ENCODE data around the gene TMEM134. TPM values are rescaled to one million over a fixed set of nuclear protein-coding genes. Genes with fewer than 3 reads are reported as not detected.
A peak's percentile ranks its signal among the peaks of the same experiment; 100 is the strongest.
"Not testable (repeated sequence)": the region's sequence is repeated elsewhere in the genome, so short reads cannot be mapped to it uniquely, and the experiment has no call there.

Gene TMEM134
- polyA plus RNA-seq, 1 donor from 2014 or later, result 272 TPM

- Mint-ChIP-seq H3K4me1 (peaks cover 36 to 46% (median 41%) of the 10 kb centered on the region in 3 donors), H3K4me3 (peak overlapping the region; percentile 92 to 98 (median 98)), H3K27me3 (no peaks in the 10 kb centered on the region), H3K36me3 (peaks cover 4% of the 10 kb centered on the region), H3K9me3 (no peaks in the 10 kb centered on the region), H3K27ac (peak overlapping the region; percentile 91 to 100 (median 94))
These were observed 15.0 kb upstream of the TMEM134 start for GRCh38 chr11:67483831-67484665.

- H3K27ac Mint-ChIP-seq, result peak within 1 kb of the TSS; percentile 91 to 100 (median 97)
- H3K4me1 Mint-ChIP-seq, result peaks cover 36 to 46% (median 41%) of the 10 kb centered on the region in 3 donors
- no peaks in the 10 kb centered on the region for H3K27me3 Mint-ChIP-seq
- no peaks in the 10 kb centered on the region for H3K9me3 Mint-ChIP-seq
- peak within 1 kb of the TSS; percentile 92 to 98 (median 98) for H3K4me3 Mint-ChIP-seq
- H3K36me3 Mint-ChIP-seq, result peaks cover 4% of the 10 kb centered on the region
These were observed 14.1 kb upstream of the TMEM134 start, which contains the start of gene AIP for GRCh38 chr11:67482827-67483798. Gene AIP, plus strand, starts transcription at chr11:67483026. Its CDS starts 133 bp downstream, at chr11:67483159.

GRCh38 chr11:67482275-67482826, 13.3 kb upstream of the TMEM134 start:
- Mint-ChIP-seq H3K4me3 (peak overlapping the region; percentile 92 to 98 (median 98)), H3K36me3 (peaks cover 2% of the 10 kb centered on the region), H3K4me1 (peaks cover 35 to 38% (median 36%) of the 10 kb centered on the region in 3 donors), H3K27me3 (no peaks in the 10 kb centered on the region), H3K9me3 (no peaks in the 10 kb centered on the region), H3K27ac (peak overlapping the region; percentile 91 to 100 (median 97))

- H3K27ac Mint-ChIP-seq, H3K27me3 Mint-ChIP-seq, H3K4me1 Mint-ChIP-seq, H3K36me3 Mint-ChIP-seq, H3K4me3 Mint-ChIP-seq, H3K9me3 Mint-ChIP-seq: not testable (repeated sequence)
These were observed 8.4 kb upstream of the TMEM134 start for GRCh38 chr11:67477344-67478050.

- H3K9me3 Mint-ChIP-seq, H3K27me3 Mint-ChIP-seq, H3K4me3 Mint-ChIP-seq: not testable (repeated sequence)
These were observed 7.6 kb upstream of the TMEM134 start for GRCh38 chr11:67476692-67477091.

GRCh38 chr11:67472882-67473281, 3.8 kb upstream of the TMEM134 start:
- Mint-ChIP-seq H3K4me3 (peak overlapping the region in 2 of 4 donors; percentile 7 to 68), H3K4me1 (peaks cover 0 to 11% (median 4%) of the 10 kb centered on the region in 3 donors), H3K36me3 (no peaks in the 10 kb centered on the region), H3K27ac (peak overlapping the region in 1 of 3 donors; percentile 58), H3K27me3 (no peaks in the 10 kb centered on the region), H3K9me3 (no peaks in the 10 kb centered on the region)

More at GRCh38 chr11:67476692-67477091, 7.6 kb upstream of the TMEM134 start:
- not testable (repeated sequence) for H3K4me1 Mint-ChIP-seq, H3K27ac Mint-ChIP-seq, H3K36me3 Mint-ChIP-seq

GRCh38 chr11:67470337-67471002, 1.4 kb upstream of the TMEM134 start:
- Mint-ChIP-seq H3K27me3 (no peaks in the 10 kb centered on the region), H3K4me1 (peaks cover under 1 to 16% (median 8%) of the 10 kb centered on the region in 3 donors), H3K27ac (peak overlapping the region in 1 of 3 donors; percentile 56), H3K9me3 (no peaks in the 10 kb centered on the region), H3K36me3 (no peaks in the 10 kb centered on the region), H3K4me3 (peak overlapping the region in 3 of 4 donors; percentile 38 to 85 (median 83))

GRCh38 chr11:67469508-67469811, 409 bp upstream of the TMEM134 start:
- Mint-ChIP-seq H3K27me3 (no peaks in the 10 kb centered on the region), H3K36me3 (no peaks in the 10 kb centered on the region), H3K9me3 (no peaks in the 10 kb centered on the region), H3K4me3 (peak overlapping the region; percentile 82 to 96 (median 84)), H3K4me1 (peaks cover 9 to 20% (median 15%) of the 10 kb centered on the region in 3 donors), H3K27ac (peak overlapping the region in 2 of 3 donors; percentile 56 to 93)

- Mint-ChIP-seq H3K4me1 (peaks cover 12 to 24% (median 19%) of the 10 kb centered on the region in 3 donors), H3K27me3 (no peaks in the 10 kb centered on the region), H3K9me3 (no peaks in the 10 kb centered on the region), H3K27ac (peak overlapping the region; percentile 53 to 89 (median 56)), H3K36me3 (no peaks in the 10 kb centered on the region), H3K4me3 (peak overlapping the region; percentile 83 to 98 (median 93))
These were observed 644 bp downstream of the TMEM134 start for GRCh38 chr11:67468456-67468758.

- Mint-ChIP-seq H3K27ac (peak overlapping the region; percentile 56 to 91 (median 89)), H3K4me1 (peaks cover 12 to 26% (median 19%) of the 10 kb centered on the region in 3 donors), H3K36me3 (no peaks in the 10 kb centered on the region), H3K9me3 (no peaks in the 10 kb centered on the region), H3K27me3 (no peaks in the 10 kb centered on the region), H3K4me3 (peak overlapping the region; percentile 83 to 98 (median 93))
These were observed 995 bp downstream of the TMEM134 start for GRCh38 chr11:67468056-67468455.

GRCh38 chr11:67466962-67467771, 1.9 kb downstream of the TMEM134 start:
- H3K4me3 Mint-ChIP-seq, result peak overlapping the region; percentile 83 to 98 (median 93)
- H3K36me3 Mint-ChIP-seq, result no peaks in the 10 kb centered on the region
- peak overlapping the region in 2 of 3 donors; percentile 89 to 91 for H3K27ac Mint-ChIP-seq
- H3K9me3 Mint-ChIP-seq, result no peaks in the 10 kb centered on the region
- H3K4me1 Mint-ChIP-seq, result peaks cover 12 to 28% (median 21%) of the 10 kb centered on the region in 3 donors
- H3K27me3 Mint-ChIP-seq, result no peaks in the 10 kb centered on the region

GRCh38 chr11:67466367-67466766, 2.7 kb downstream of the TMEM134 start:
- no peaks in the 10 kb centered on the region for H3K36me3 Mint-ChIP-seq
- H3K9me3 Mint-ChIP-seq, result no peaks in the 10 kb centered on the region
- peaks cover 12 to 28% (median 21%) of the 10 kb centered on the region in 3 donors for H3K4me1 Mint-ChIP-seq
- H3K27ac Mint-ChIP-seq, result peak overlapping the region in 2 of 3 donors; percentile 73 to 89
- no peaks in the 10 kb centered on the region for H3K27me3 Mint-ChIP-seq
- peak overlapping the region in 3 of 4 donors; percentile 25 to 83 (median 70) for H3K4me3 Mint-ChIP-seq

GRCh38 chr11:67465530-67465929, 3.5 kb downstream of the TMEM134 start:
- not testable (repeated sequence) for H3K27me3 Mint-ChIP-seq, H3K9me3 Mint-ChIP-seq, H3K36me3 Mint-ChIP-seq
- Mint-ChIP-seq H3K27ac (peak overlapping the region; percentile 89 to 96 (median 91)), H3K4me3 (peak overlapping the region; percentile 86 to 96 (median 93)), H3K4me1 (peaks cover 12 to 25% (median 21%) of the 10 kb centered on the region in 3 donors)

Measured in IgD-negative memory B cell (primary cell).